BE2C (cell line): ENCODE data around the gene CASK.
"Not testable (repeated sequence)": the region's sequence is repeated elsewhere in the genome, so short reads cannot be mapped to it uniquely, and the experiment has no call there.

ENCODE experiments used
- DNase-seq: peaks from one replicate; pipeline ENCODE4 v3.0.0-alpha.2; 2020
- H3K27me3 ChIP-seq: fragments of 250-450 bp; sonication (Bioruptor Pico); 2 replicates; pipeline ENCODE4 v1.5.1; 2020; ENCODE audit warnings: mild to moderate bottlenecking
- H3K36me3 ChIP-seq: fragments of 250-450 bp; sonication (Bioruptor Pico); 2 replicates; pipeline ENCODE4 v1.5.1; 2020; ENCODE audit warnings: mild to moderate bottlenecking
- H3K4me1 ChIP-seq: fragments of 250-450 bp; sonication (Bioruptor Pico); 2 replicates; pipeline ENCODE4 v1.5.1; 2020
- H3K4me3 ChIP-seq: 2 replicates; pipeline ENCODE4 v1.5.1; 2011; ENCODE audit warnings: low read depth, low read length
- H3K9me3 ChIP-seq: fragments of 250-450 bp; sonication (Bioruptor Pico); 2 replicates; pipeline ENCODE4 v1.5.1; 2020
- TF ChIP-seq, protein P1 (sequence below): IDR thresholded peaks from 2 replicates; pipeline ENCODE4 v1.5.1; 2012; ENCODE audit warnings: mild to moderate bottlenecking, low read depth, low read length

The CASK gene

DNA sequence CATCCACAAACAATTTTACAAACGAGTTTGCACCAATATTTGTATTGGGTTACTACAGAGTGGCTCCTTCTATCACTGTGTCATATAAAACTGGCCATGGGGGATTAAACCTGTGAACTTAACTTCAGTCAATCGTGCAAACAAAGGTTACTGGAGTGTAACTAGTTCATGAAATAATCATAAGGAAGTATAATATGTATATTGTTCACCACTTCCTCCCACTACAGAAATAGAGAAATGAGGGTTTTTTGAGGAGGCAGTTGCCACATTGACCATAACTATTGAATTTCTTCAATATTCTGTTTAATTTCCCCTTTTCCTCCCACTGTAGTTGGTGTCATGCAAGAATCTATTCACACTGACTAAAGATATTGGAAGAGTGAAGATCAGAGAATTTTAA lies 199.5 kb downstream of the CASK start, which contains the start of gene GPR82:
Gene GPR82, plus strand, starts transcription at position 356 of the 400 bp plus-strand sequence. CDS start 2,846 bp downstream, outside the sequence.
- Histone ChIP-seq H3K36me3 (no peaks in the 10 kb centered on the region), H3K4me3 (no peak within 1 kb of the TSS), H3K9me3 (no peaks in the 10 kb centered on the region), H3K4me1 (no peaks in the 10 kb centered on the region), H3K27me3 (no peaks in the 10 kb centered on the region)
- TF ChIP-seq, protein P1, sequence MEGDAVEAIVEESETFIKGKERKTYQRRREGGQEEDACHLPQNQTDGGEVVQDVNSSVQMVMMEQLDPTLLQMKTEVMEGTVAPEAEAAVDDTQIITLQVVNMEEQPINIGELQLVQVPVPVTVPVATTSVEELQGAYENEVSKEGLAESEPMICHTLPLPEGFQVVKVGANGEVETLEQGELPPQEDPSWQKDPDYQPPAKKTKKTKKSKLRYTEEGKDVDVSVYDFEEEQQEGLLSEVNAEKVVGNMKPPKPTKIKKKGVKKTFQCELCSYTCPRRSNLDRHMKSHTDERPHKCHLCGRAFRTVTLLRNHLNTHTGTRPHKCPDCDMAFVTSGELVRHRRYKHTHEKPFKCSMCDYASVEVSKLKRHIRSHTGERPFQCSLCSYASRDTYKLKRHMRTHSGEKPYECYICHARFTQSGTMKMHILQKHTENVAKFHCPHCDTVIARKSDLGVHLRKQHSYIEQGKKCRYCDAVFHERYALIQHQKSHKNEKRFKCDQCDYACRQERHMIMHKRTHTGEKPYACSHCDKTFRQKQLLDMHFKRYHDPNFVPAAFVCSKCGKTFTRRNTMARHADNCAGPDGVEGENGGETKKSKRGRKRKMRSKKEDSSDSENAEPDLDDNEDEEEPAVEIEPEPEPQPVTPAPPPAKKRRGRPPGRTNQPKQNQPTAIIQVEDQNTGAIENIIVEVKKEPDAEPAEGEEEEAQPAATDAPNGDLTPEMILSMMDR, result no peak
- DNase-seq, result no peak

DNA sequence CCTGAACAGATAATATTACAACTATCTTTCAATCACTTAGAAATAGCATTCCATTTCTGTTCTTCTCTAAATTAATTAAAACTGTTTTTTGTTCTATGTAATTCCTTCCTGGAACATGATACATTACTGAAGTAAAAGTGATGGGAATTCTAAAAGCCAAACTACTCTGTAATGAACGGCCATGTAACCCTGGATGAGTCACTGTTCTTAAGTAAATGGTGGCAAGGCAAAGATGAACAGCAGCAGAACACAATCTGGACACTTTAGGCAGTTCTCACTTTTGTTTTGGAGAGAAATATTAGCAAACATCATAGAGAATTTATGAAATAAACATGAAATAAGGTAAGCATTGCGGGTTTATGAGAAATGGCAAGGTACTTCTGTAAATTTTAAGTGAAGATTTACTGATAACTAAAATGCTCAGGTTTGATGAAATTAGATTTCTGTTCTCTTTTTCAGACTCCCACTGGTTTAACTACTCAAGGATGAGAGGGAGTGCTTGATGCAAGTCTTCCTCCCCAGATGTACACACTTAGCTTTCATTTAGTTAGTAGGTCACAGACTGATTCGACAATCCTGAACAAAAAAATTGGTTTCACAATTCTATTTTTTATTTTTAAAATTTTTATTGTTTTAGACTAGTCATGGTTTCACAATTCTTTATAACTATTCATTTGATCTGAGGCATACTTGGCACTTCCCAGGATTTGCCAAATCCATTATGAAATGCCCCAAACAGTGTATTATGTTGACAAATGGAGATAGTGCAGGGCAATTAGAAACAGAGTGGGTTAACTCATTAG lies 200.3 kb downstream of the CASK start:
- no peaks in the 10 kb centered on the region for H3K4me1 ChIP-seq
- no peak for DNase-seq
- no peak overlapping the region for H3K4me3 ChIP-seq
- no peaks in the 10 kb centered on the region for H3K36me3 ChIP-seq
- no peaks in the 10 kb centered on the region for H3K27me3 ChIP-seq
- TF ChIP-seq, protein P1, result no peak
- no peaks in the 10 kb centered on the region for H3K9me3 ChIP-seq

DNA sequence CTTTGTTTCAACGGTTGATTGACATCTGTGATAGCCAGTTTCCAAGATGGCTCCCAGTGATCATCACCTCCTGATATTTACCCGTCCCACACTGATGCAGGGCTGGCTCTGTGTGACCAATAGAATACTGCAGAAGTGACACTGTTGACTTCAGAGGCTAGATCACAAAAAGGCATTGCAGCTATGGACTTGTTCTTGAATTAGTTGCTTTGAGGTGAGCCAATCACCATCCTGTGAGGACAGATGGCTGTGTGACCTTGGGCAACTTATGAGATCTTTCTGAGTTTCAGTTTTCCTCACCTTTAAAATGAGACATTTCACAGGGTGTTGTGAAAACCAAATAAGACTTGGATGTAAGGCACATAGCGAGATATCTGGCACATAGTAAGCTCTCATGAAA lies 201.1 kb downstream of the CASK start:
- Histone ChIP-seq H3K9me3 (no peaks in the 10 kb centered on the region), H3K4me3 (no peak overlapping the region), H3K4me1 (no peaks in the 10 kb centered on the region), H3K36me3 (no peaks in the 10 kb centered on the region), H3K27me3 (no peaks in the 10 kb centered on the region)
- DNase-seq, result no peak
- TF ChIP-seq, protein P1, result no peak

DNA sequence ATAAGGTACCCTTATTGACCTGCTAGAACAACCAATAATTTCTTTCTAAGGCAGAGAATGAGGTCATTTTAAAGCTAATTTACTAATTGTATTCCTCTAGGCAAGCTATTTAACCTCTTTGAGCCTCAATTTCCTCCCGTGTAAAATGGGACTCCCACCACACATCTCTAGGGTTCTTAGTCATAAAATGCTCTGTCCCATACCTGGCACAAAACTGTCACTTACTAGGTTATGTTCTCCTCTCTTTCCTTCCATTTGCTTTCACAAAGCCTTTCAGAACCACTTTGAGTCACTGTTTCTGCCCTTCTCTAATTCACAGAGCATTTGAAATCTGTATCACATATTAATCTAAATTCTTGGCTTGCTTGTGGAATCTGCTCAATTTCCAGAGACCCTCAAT lies 201.8 kb downstream of the CASK start:
- Histone ChIP-seq H3K36me3 (no peaks in the 10 kb centered on the region), H3K9me3 (no peaks in the 10 kb centered on the region), H3K4me3 (no peak overlapping the region), H3K4me1 (no peaks in the 10 kb centered on the region), H3K27me3 (no peaks in the 10 kb centered on the region)
- TF ChIP-seq, protein P1, result no peak
- no peak for DNase-seq

DNA sequence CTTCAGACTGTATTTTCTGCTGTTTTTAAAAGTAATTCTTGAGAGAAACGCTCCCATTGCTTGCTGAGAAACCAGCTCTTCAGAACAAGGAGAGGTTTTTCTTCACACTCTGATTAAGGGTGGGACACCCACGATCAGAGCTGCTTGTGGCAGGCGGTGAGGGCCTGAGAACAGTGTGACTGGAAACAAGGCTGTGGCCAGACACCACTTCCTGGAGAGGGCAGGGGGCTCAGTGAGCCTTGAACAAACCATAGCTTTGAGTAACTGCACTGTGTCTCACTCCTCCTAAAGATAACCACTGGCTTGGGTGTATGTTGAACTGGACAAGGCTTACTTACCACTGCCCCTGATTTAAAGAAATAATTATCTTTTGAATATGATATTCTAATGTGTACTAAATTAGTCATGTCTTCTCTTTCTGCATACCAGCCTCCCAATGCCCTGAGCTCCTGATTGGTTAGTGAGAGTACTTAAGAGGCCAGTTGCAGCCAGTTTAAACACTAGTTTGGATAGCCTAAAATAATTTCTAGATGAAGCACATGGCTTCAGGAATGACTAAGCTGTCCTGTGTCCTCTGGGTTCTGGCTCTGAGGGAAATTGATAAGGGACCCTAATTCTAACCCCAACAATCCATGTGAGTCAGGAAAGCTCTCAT lies 203.1 kb downstream of the CASK start:
- no peak for DNase-seq
- H3K36me3 ChIP-seq, result no peaks in the 10 kb centered on the region
- H3K4me3 ChIP-seq, result no peak overlapping the region
- TF ChIP-seq, protein P1, result no peak
- no peaks in the 10 kb centered on the region for H3K4me1 ChIP-seq
- no peaks in the 10 kb centered on the region for H3K27me3 ChIP-seq
- H3K9me3 ChIP-seq, result no peaks in the 10 kb centered on the region

DNA sequence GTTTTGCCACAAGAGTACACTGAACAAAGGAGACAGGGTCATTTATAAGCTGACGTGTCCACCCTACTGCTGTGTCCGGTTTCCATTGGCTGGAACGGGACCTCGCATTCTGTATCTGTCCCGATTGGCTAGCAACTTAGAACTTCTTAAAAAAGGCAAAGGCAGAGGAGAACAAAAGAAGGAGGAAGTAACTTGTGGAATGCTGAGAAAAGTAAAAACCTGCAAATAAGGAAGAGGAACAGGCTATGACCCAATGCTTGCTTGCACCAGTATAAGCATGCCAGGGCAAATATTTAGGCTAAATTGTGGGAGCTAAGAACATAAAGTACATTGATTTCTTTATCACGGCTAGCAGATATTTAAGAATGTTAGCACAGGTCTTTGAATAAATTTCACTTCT lies 203.7 kb downstream of the CASK start:
- not testable (repeated sequence) for H3K27me3 ChIP-seq, H3K9me3 ChIP-seq, H3K36me3 ChIP-seq, H3K4me3 ChIP-seq, H3K4me1 ChIP-seq, DNase-seq
